B cell (primary cell): ENCODE results near the gene SAG. TPM values are rescaled to one million over a fixed set of nuclear protein-coding genes. Genes with fewer than 3 reads are reported as not detected.

Experiments used
- ATAC-seq: fragments of 200-7000 bp; cut with Tn5 transposase; one replicate; pipeline ENCODE4 v1.10.0; 2021; ENCODE audit warnings: low read depth, mild to moderate bottlenecking, moderate number of reproducible peaks, moderate library complexity
- CTCF ChIA-PET: fragments of 350-600 bp; sonication (Branson Sonifier 250); formaldehyde crosslinking; loops from one replicate; lab custom pipeline; 2021; ENCODE audit warnings: antibody characterized with exemption, inconsistent platforms; lab: Charles Lee
- POLR2A ChIA-PET: fragments of 350-600 bp; sonication (Branson Sonifier 250); formaldehyde crosslinking; loops from one replicate; lab custom pipeline; 2021; ENCODE audit warnings: antibody characterized with exemption; lab: Charles Lee
- DNase-seq: peaks from one replicate; pipeline ENCODE4 v3.0.0; 2013
- H2AFZ ChIP-seq: 2 replicates; pipeline ENCODE4 v1.6.1; 2012; ENCODE audit warnings: mild to moderate bottlenecking, low read depth, low read length; ENCODE audit not compliant: insufficient read depth, poor library complexity, severe bottlenecking
- H3K27ac ChIP-seq, 2 donors: 1 replicate in 1 of 2; 2 replicates in 1 of 2; pipeline ENCODE4 v1.5.1; 2012 to 2013; ENCODE audit warnings: low read length in 2 of 2, mild to moderate bottlenecking in 2 of 2, moderate library complexity in 1 of 2
- H3K27me3 ChIP-seq, 4 experiments: fragments of 200-600 bp in 1 of 4; sonication (generic) in 1 of 4; replicated peaks in 1 of 4; 1 replicate in 2 of 4; 2 replicates in 2 of 4; pipeline versions ENCODE4 v1.6.1 to v1.7.0; 2013 to 2016; ENCODE audit warnings: low read length in 3 of 4, mild to moderate bottlenecking in 2 of 4, mixed read lengths in 1 of 4, moderate library complexity in 1 of 4; ENCODE audit not compliant: insufficient read depth in 4 of 4, control insufficient read depth in 3 of 4; ENCODE audit errors: control extremely low read depth in 1 of 4
- H3K36me3 ChIP-seq, 2 experiments: replicated peaks in 1 of 2; 1 replicate in 1 of 2; 2 replicates in 1 of 2; pipeline versions ENCODE4 v1.6.1 to v1.7.1; 2013; ENCODE audit warnings: low read length in 1 of 2; ENCODE audit not compliant: insufficient read depth in 2 of 2, control insufficient read depth in 1 of 2; ENCODE audit errors: control extremely low read depth in 1 of 2, extremely low read depth in 1 of 2
- H3K4me1 ChIP-seq, 2 donors: fragments of 200-600 bp in 1 of 2; sonication (generic) in 1 of 2; 1 replicate in 1 of 2; 2 replicates in 1 of 2; pipeline versions ENCODE4 v1.5.1 to v1.6.1; 2013 to 2017; ENCODE audit warnings: low read length in 2 of 2; ENCODE audit not compliant: control insufficient read depth in 2 of 2, insufficient read depth in 2 of 2
- H3K4me2 ChIP-seq: replicated peaks from 2 replicates; pipeline ENCODE3; 2012; ENCODE audit warnings: mild to moderate bottlenecking, low read depth, low read length; ENCODE audit not compliant: poor library complexity, severe bottlenecking
- H3K4me3 ChIP-seq, 5 experiments: fragments of 200-600 bp in 1 of 5; sonication (generic) in 1 of 5; 1 replicate in 3 of 5; 2 replicates in 2 of 5; pipeline versions ENCODE4 v1.5.1 to v1.7.0; 2011 to 2016; ENCODE audit warnings: low read length in 4 of 5, mild to moderate bottlenecking in 4 of 5, low read depth in 2 of 5, control low read depth in 1 of 5, moderate library complexity in 1 of 5; ENCODE audit not compliant: insufficient read depth in 1 of 5; ENCODE audit errors: control extremely low read depth in 1 of 5, extremely low read depth in 1 of 5
- H3K79me2 ChIP-seq: fragments of 200-600 bp; sonication (generic); one replicate; pipeline ENCODE4 v1.6.0; 2016; ENCODE audit warnings: low read length; ENCODE audit not compliant: control insufficient read depth, insufficient read depth
- H3K9ac ChIP-seq: fragments of 200-600 bp; sonication (generic); 2 replicates; pipeline ENCODE4 v1.6.1; 2017; ENCODE audit warnings: mild to moderate bottlenecking, low read length, moderate library complexity
- H3K9me3 ChIP-seq, 3 donors: one replicate each; pipeline versions ENCODE4 v1.6.1 to v1.7.1; 2013; ENCODE audit warnings: low read length in 2 of 3; ENCODE audit not compliant: control insufficient read depth in 2 of 3, insufficient read depth in 1 of 3; ENCODE audit errors: control extremely low read depth in 1 of 3
- H4K20me1 ChIP-seq: 2 replicates; pipeline ENCODE4 v1.6.0; 2012; ENCODE audit warnings: mild to moderate bottlenecking, low read length; ENCODE audit not compliant: insufficient read depth, control insufficient read depth, poor library complexity, severe bottlenecking
- H3K27ac Mint-ChIP-seq: one replicate; pipeline ENCODE4 v1.8.0; 2021; ENCODE audit warnings: mixed read lengths
- H3K27me3 Mint-ChIP-seq: one replicate; pipeline ENCODE4 v1.8.0; 2021; ENCODE audit warnings: mixed read lengths
- H3K4me1 Mint-ChIP-seq: one replicate; pipeline ENCODE4 v1.8.0; 2021; ENCODE audit warnings: mixed read lengths
- H3K4me3 Mint-ChIP-seq: one replicate; pipeline ENCODE4 v1.8.0; 2021; ENCODE audit warnings: mixed read lengths
- H3K9me3 Mint-ChIP-seq: one replicate; pipeline ENCODE4 v1.8.0; 2022; ENCODE audit warnings: mixed read lengths; ENCODE audit not compliant: insufficient read depth
- CTCF ChIP-seq: fragments of 200-600 bp; IDR thresholded peaks from one replicate; pipeline ENCODE4 v1.8.0; 2022; ENCODE audit warnings: antibody characterized with exemption, mild to moderate bottlenecking
- EZH2 ChIP-seq: IDR thresholded peaks from 2 replicates; pipeline ENCODE4 v1.6.1; 2012; ENCODE audit warnings: borderline replicate concordance, low read depth, mild to moderate bottlenecking, moderate library complexity, low read length; ENCODE audit not compliant: insufficient read depth, poor library complexity, severe bottlenecking
- WGBS: methylation state at CpG from one replicate; pipeline ENCODE4 v1.1.5; 2013; ENCODE audit warnings: missing lambda C conversion rate; ENCODE audit not compliant: insufficient coverage; 5-methylcytosine and 5-hydroxymethylcytosine counted together
- intact Hi-C: fragments of 100-400 bp; cut with micrococcal nuclease; formaldehyde crosslinking; loops from one replicate; pipeline ENCODE4 v1.10.0; 2022
- polyA plus RNA-seq: library from polyadenylated mRNA; depleted of rRNA; stranded (reverse); fragments of >200 nt; gene quantifications from 2 replicates; pipeline ENCODE4 v1.2.3, GENCODE V29; 2012
- total RNA-seq, 2 donors: library from RNA; stranded (reverse); fragments of 120-200 nt in 1 of 2; gene quantifications; 1 replicate in 1 of 2; 2 replicates in 1 of 2; pipeline versions ENCODE4 v1.2.3 to v1.2.4, GENCODE V29; 2013 to 2022

SAG gene
- total and polyA plus RNA-seq, 2 donors (not counting 1 experiment from before 2014, with no cell fraction given), result 0.03 to 0.17 TPM

- Histone ChIP-seq H3K9me3 (no peaks in the 10 kb centered on the region), H3K27me3 (no peaks in the 10 kb centered on the region), H3K79me2 (peaks cover 100% of the 10 kb centered on the region), H3K4me1 (peaks cover 58 to 66% of the 10 kb centered on the region in 2 donors), H3K36me3 (peaks cover 6 to 44% of the 10 kb centered on the region in 2 experiments), H3K4me3 (no peak overlapping the region), H3K27ac (peak overlapping the region in 1 of 2 donors; percentile 11), H2AFZ (no peak overlapping the region), H4K20me1 (peaks cover 70% of the 10 kb centered on the region), H3K4me2 (no peak overlapping the region), H3K9ac (no peak overlapping the region)
- ChIA-PET POLR2A (no interaction called here), CTCF (interaction anchor here (0.6 to 2.6 kb wide), 4 partner anchors 13 to 33 kb away, joined by 3 to 8 read pairs (median 4); no protein-coding TSS in a partner anchor)
- intact Hi-C loops, result loop anchor here (2.0 kb wide), 1 partner anchor 13 kb away; no protein-coding TSS in a partner anchor
- DNase-seq (no peak), ATAC-seq (no peak)
- Mint-ChIP-seq H3K27ac (no peak overlapping the region), H3K4me1 (peaks cover 69% of the 10 kb centered on the region), H3K27me3 (no peaks in the 10 kb centered on the region), H3K9me3 (no peaks in the 10 kb centered on the region), H3K4me3 (no peak overlapping the region)
- 100% methylated on average over 1 of the region's 2 CpGs for WGBS
- TF ChIP-seq CTCF, result no peak
- no peak for TF ChIP-seq EZH2
Observed at GRCh38 chr2:233371641-233372040, 64.0 kb downstream of the SAG start.

- Histone ChIP-seq H3K4me1 (peaks cover 53 to 55% of the 10 kb centered on the region in 2 donors), H3K4me2 (no peak overlapping the region), H3K4me3 (no peak overlapping the region), H2AFZ (no peak overlapping the region), H3K27ac (peak overlapping the region in 1 of 2 donors; percentile 11), H4K20me1 (peaks cover 72% of the 10 kb centered on the region), H3K79me2 (peaks cover 100% of the 10 kb centered on the region), H3K9me3 (no peaks in the 10 kb centered on the region), H3K9ac (no peak overlapping the region), H3K27me3 (no peaks in the 10 kb centered on the region), H3K36me3 (peaks cover 9 to 53% of the 10 kb centered on the region in 2 experiments)
- intact Hi-C loops, result loop anchor here (2.0 kb wide), 1 partner anchor 14 kb away; no protein-coding TSS in a partner anchor
- TF ChIP-seq EZH2, result no peak
- TF ChIP-seq CTCF, result no peak
- no peak for DNase-seq
- 88% methylated on average over 6 of the region's 8 CpGs for WGBS
- ChIA-PET CTCF (interaction anchor here (1.1 to 2.6 kb wide), 7 partner anchors 9 to 105 kb away, joined by 3 to 8 read pairs (median 4); no protein-coding TSS in a partner anchor), POLR2A (interaction anchor here (0.6 kb wide), 1 partner anchor 30 kb away, joined by 5 read pairs; no protein-coding TSS in a partner anchor)
- H3K27me3 Mint-ChIP-seq, result no peaks in the 10 kb centered on the region
- H3K9me3 Mint-ChIP-seq, result no peaks in the 10 kb centered on the region
- H3K4me1 Mint-ChIP-seq, result peaks cover 67% of the 10 kb centered on the region
- ATAC-seq, result no peak
- H3K4me3 Mint-ChIP-seq, result no peak overlapping the region
- peak overlapping the region; percentile 42 for H3K27ac Mint-ChIP-seq
Observed at GRCh38 chr2:233372855-233373254, 65.2 kb downstream of the SAG start.
